GM23338 (cell line): ENCODE measurements around the gene VPS45. TPM values are rescaled to one million over a fixed set of nuclear protein-coding genes. Genes with fewer than 3 reads are reported as not detected.
A peak's percentile ranks its signal among the peaks of the same experiment; 100 is the strongest.

Experiments
- ATAC-seq: fragments of 200-7000 bp; cut with Tn5 transposase; 3 replicates; pipeline ENCODE4 v1.9.1; 2020
- DNase-seq: peaks from one replicate; pipeline ENCODE4 v3.0.0-alpha.2; 2015; ENCODE audit warnings: low spot score
- H2AFZ ChIP-seq: fragments of 200-600 bp; sonication (generic); 2 replicates; pipeline ENCODE4 v1.8.0; 2016; ENCODE audit warnings: antibody characterized with exemption, mild to moderate bottlenecking, moderate library complexity
- H3F3A ChIP-seq: fragments of 200-600 bp; sonication (generic); replicated peaks from 2 replicates; pipeline ENCODE4 v1.8.0; 2017; ENCODE audit warnings: antibody characterized with exemption, mixed run types, low read depth
- H3K27ac ChIP-seq: fragments of 200-600 bp; sonication (generic); 2 replicates; pipeline ENCODE4 v1.6.1; 2016; ENCODE audit warnings: low read depth
- H3K27me3 ChIP-seq: fragments of 200-600 bp; sonication (generic); 2 replicates; pipeline ENCODE4 v1.8.0; 2016; ENCODE audit warnings: mild to moderate bottlenecking, mixed run types, moderate library complexity; ENCODE audit not compliant: insufficient read depth
- H3K36me3 ChIP-seq: fragments of 200-600 bp; sonication (generic); 2 replicates; pipeline ENCODE4 v1.8.0; 2016; ENCODE audit warnings: mild to moderate bottlenecking; ENCODE audit not compliant: insufficient read depth
- H3K4me1 ChIP-seq: fragments of 200-600 bp; sonication (generic); 2 replicates; pipeline ENCODE4 v1.8.0; 2016; ENCODE audit warnings: mild to moderate bottlenecking, moderate library complexity; ENCODE audit not compliant: insufficient read depth
- H3K4me2 ChIP-seq: fragments of 200-600 bp; sonication (generic); 2 replicates; pipeline ENCODE4 v1.7.1; 2017; ENCODE audit warnings: mixed run types
- H3K4me3 ChIP-seq: fragments of 200-600 bp; sonication (generic); 2 replicates; pipeline ENCODE4 v1.6.1; 2016; ENCODE audit warnings: mixed run types
- H3K79me2 ChIP-seq: fragments of 200-600 bp; sonication (generic); replicated peaks from 2 replicates; pipeline ENCODE4 v1.8.0; 2017; ENCODE audit warnings: mild to moderate bottlenecking; ENCODE audit not compliant: insufficient read depth
- H3K9me2 ChIP-seq: fragments of 200-600 bp; sonication (generic); 2 replicates; pipeline ENCODE4 v1.8.0; 2017; ENCODE audit not compliant: insufficient read depth
- H4K20me1 ChIP-seq: fragments of 200-600 bp; sonication (generic); replicated peaks from 2 replicates; pipeline ENCODE4 v1.8.0; 2017; ENCODE audit warnings: mild to moderate bottlenecking; ENCODE audit not compliant: insufficient read depth
- H3K27ac Mint-ChIP-seq: 2 replicates; pipeline ENCODE4 v1.8.0; 2020; ENCODE audit warnings: inconsistent platforms, mild to moderate bottlenecking, moderate library complexity, mixed read lengths
- H3K27me3 Mint-ChIP-seq: 3 replicates; pipeline ENCODE4 v1.8.0; 2022; ENCODE audit warnings: low read depth, mild to moderate bottlenecking, moderate library complexity, mixed read lengths, inconsistent platforms; ENCODE audit not compliant: insufficient read depth, poor library complexity
- H3K36me3 Mint-ChIP-seq: 3 replicates; pipeline ENCODE4 v1.8.0; 2021; ENCODE audit warnings: low read depth, mild to moderate bottlenecking, inconsistent platforms, moderate library complexity, mixed read lengths
- H3K4me1 Mint-ChIP-seq: 3 replicates; pipeline ENCODE4 v1.8.0; 2020; ENCODE audit warnings: mild to moderate bottlenecking, inconsistent platforms, mixed read lengths
- H3K4me3 Mint-ChIP-seq: 3 replicates; pipeline ENCODE4 v1.8.0; 2021; ENCODE audit warnings: moderate library complexity, mild to moderate bottlenecking, inconsistent platforms, mixed read lengths
- H3K9me3 Mint-ChIP-seq: 3 replicates; pipeline ENCODE4 v1.8.0; 2020; ENCODE audit warnings: moderate library complexity, mild to moderate bottlenecking, inconsistent platforms, mixed read lengths
- CTCF ChIP-seq, 2 experiments: fragments of 200-600 bp in 1 of 2; sonication (generic) in 1 of 2; conservative IDR thresholded peaks; 2 replicates each; pipeline versions ENCODE4 v1.5.1 to v1.6.1; 2016 to 2017; ENCODE audit warnings: antibody characterized with exemption in 2 of 2, low read depth in 2 of 2, mild to moderate bottlenecking in 2 of 2, moderate library complexity in 1 of 2
- EZH2 ChIP-seq: fragments of 200-600 bp; sonication (generic); IDR thresholded peaks from one replicate; pipeline ENCODE4 v1.8.0; 2017; ENCODE audit warnings: antibody characterized with exemption, mild to moderate bottlenecking, low read depth; ENCODE audit not compliant: unreplicated experiment
- EZH2phosphoT487 ChIP-seq: fragments of 200-600 bp; sonication (generic); IDR thresholded peaks from one replicate; pipeline ENCODE4 v1.8.1; 2018; ENCODE audit warnings: antibody characterized with exemption; ENCODE audit not compliant: unreplicated experiment
- JUNB ChIP-seq: IDR thresholded peaks from one replicate; pipeline ENCODE4 v1.6.1; 2016; ENCODE audit warnings: antibody characterized with exemption; ENCODE audit not compliant: unreplicated experiment
- NANOG ChIP-seq: IDR thresholded peaks from 2 replicates; pipeline ENCODE4 v1.6.1; 2016; ENCODE audit warnings: antibody characterized with exemption, borderline replicate concordance
- POLR2AphosphoS5 ChIP-seq: IDR thresholded peaks from 2 replicates; pipeline ENCODE4 v1.6.1; 2016; ENCODE audit warnings: antibody characterized with exemption, low read depth
- STAT1 ChIP-seq: IDR thresholded peaks from one replicate; pipeline ENCODE4 v1.6.1; 2016; ENCODE audit warnings: antibody characterized with exemption; ENCODE audit not compliant: unreplicated experiment
- ZNF114 ChIP-seq: fragments of 250-450 bp; sonication (Bioruptor Pico); IDR thresholded peaks from 2 replicates; pipeline ENCODE4 v1.5.0; 2020; ENCODE audit warnings: mild to moderate bottlenecking, moderate library complexity
- ZNF331 ChIP-seq: fragments of 250-450 bp; sonication (Bioruptor Pico); IDR thresholded peaks from 2 replicates; pipeline ENCODE4 v1.5.0; 2020; ENCODE audit warnings: low read depth, mild to moderate bottlenecking, moderate library complexity
- ZNF462 ChIP-seq: fragments of 250-450 bp; sonication (Bioruptor Pico); IDR thresholded peaks from 2 replicates; pipeline ENCODE4 v1.5.0; 2020; ENCODE audit warnings: mild to moderate bottlenecking, moderate library complexity
- polyA plus RNA-seq: library from polyadenylated mRNA; unstranded; fragments of >200 nt; fragmentation: Nextera tagmentation; extraction: Ambion mirVana; gene quantifications from 2 replicates; pipeline ENCODE4 v1.2.1, GENCODE V29; 2016
- total RNA-seq: library from RNA; depleted of rRNA; stranded (reverse); fragments of >200 nt; shearing (Covaris generic); gene quantifications from 2 replicates; pipeline ENCODE4 v1.2.3, GENCODE V29; 2014

Gene VPS45
- total and polyA plus RNA-seq, 2 experiments from 2014 or later = 23.5 to 37.5 TPM

GRCh38 chr1:150102986-150103385, 35.4 kb downstream of the VPS45 start (continued):
- no peak for TF ChIP-seq ZNF462 (CRISPR knock-in tag)
- no peak for TF ChIP-seq STAT1
- TF ChIP-seq CTCF (conservative IDR thresholded peaks at IDR 0.05; ENCODE audit: low read depth in 2 of 2) = no peak

GRCh38 chr1:150106341-150106740, 38.8 kb downstream of the VPS45 start:
- Histone ChIP-seq H3K36me3 (no peaks in the 10 kb centered on the region), H3K4me3 (no peak overlapping the region), H3K9me2 (no peaks in the 10 kb centered on the region), H2AFZ (no peak overlapping the region), H3K27ac (no peak overlapping the region), H3F3A (0 out of 2 replicates have a peak, but pooled peaks cover 3% of the 10 kb centered on the region), H3K4me1 (0 out of 2 replicates have a peak, but pooled peaks cover 4% of the 10 kb centered on the region), H3K4me2 (no peak overlapping the region), H3K79me2 (no peaks in the 10 kb centered on the region), H3K27me3 (no peaks in the 10 kb centered on the region), H4K20me1 (no peaks in the 10 kb centered on the region; the same call in 1 of the 2 replicates)
- Mint-ChIP-seq H3K4me3 (no peak overlapping the region), H3K4me1 (peaks cover 9% of the 10 kb centered on the region; the same call in 2 of the 3 replicates), H3K9me3 (no peaks in the 10 kb centered on the region), H3K27ac (no peak overlapping the region), H3K36me3 (peaks cover 3% of the 10 kb centered on the region; the same call in 1 of the 3 replicates), H3K27me3 (peaks cover 4% of the 10 kb centered on the region)
- ATAC-seq (no peak), DNase-seq (peak; percentile 8)
- TF ChIP-seq ZNF331 (CRISPR knock-in tag) = no peak
- no peak for TF ChIP-seq JUNB
- TF ChIP-seq POLR2AphosphoS5 = no peak
- TF ChIP-seq NANOG = no peak
- TF ChIP-seq EZH2 = no peak
- no peak for TF ChIP-seq EZH2phosphoT487
- TF ChIP-seq ZNF114 (CRISPR knock-in tag) = no peak
